ENCODE measurements around the gene TLCD1. TPM values are rescaled to one million over a fixed set of nuclear protein-coding genes. Genes with fewer than 3 reads are reported as not detected.

TLCD1 gene
- polyA plus RNA-seq, 1 of the 3 experiments (the other 2 are of a cell fraction): 18.3 TPM

GRCh38 chr17:28686296-28686695, 39.7 kb downstream of the TLCD1 start:
- TF ChIP-seq USF1 (IDR thresholded peaks at IDR 0.05; ENCODE audit: borderline replicate concordance, low read depth) (no peak), PBX3 (IDR thresholded peaks at IDR 0.05) (no peak), MEF2A (IDR thresholded peaks at IDR 0.05; ENCODE audit: borderline replicate concordance, low read depth) (no peak), POLR2AphosphoS5 (IDR thresholded peaks at IDR 0.05; ENCODE audit: low read depth, low read length) (no peak)
- Histone ChIP-seq H3K4me2 (no peak overlapping the region), H3K9ac (no peak overlapping the region), H3K9me2 (no peaks in the 10 kb centered on the region), H3K27me3 (ENCODE audit: insufficient read depth) (no peaks in the 10 kb centered on the region), H3K4me1 (ENCODE audit: control insufficient read depth in 1 of 2, insufficient read depth in 2 of 2, low read depth in 1 of 2, low read length in 1 of 2) (no peaks in the 10 kb centered on the region), H3K79me2 (ENCODE audit: insufficient read depth) (no peaks in the 10 kb centered on the region), H3K36me3 (replicated peaks in 1 of 2; ENCODE audit: control insufficient read depth in 1 of 2, insufficient read depth in 2 of 2, low read length in 1 of 2) (peaks cover 86 to 94% of the 10 kb centered on the region in 2 experiments), H4K20me1 (ENCODE audit: insufficient read depth) (no peaks in the 10 kb centered on the region), H3K9me3 (no peaks in the 10 kb centered on the region), H3K4me3 (ENCODE audit: low read depth in 2 of 2, low read length in 1 of 2) (no peak overlapping the region), H3K27ac (ENCODE audit: low read depth in 2 of 2, low read length in 1 of 2) (no peak overlapping the region), H2AFZ (ENCODE audit: low read depth) (no peak overlapping the region), H3F3A (replicated peaks; ENCODE audit: insufficient read depth) (peaks cover 5% of the 10 kb centered on the region)
- WGBS (ENCODE audit: low lambda C conversion rate): 100% methylated on average over 4 of the region's 4 CpGs
- ChIA-PET POLR2A (no interaction called here), CTCF (interaction anchor here (1.0 kb wide), 2 partner anchors 18 to 39 kb away, joined by 3 read pairs; no protein-coding TSS in a partner anchor)
- no peak for DNase-seq

GRCh38 chr17:28685366-28685765, 40.7 kb downstream of the TLCD1 start:
- Histone ChIP-seq H3K9ac (no peak overlapping the region), H3K36me3 (replicated peaks in 1 of 2; ENCODE audit: control insufficient read depth in 1 of 2, insufficient read depth in 2 of 2, low read length in 1 of 2) (peaks cover 85 to 90% of the 10 kb centered on the region in 2 experiments), H3K79me2 (ENCODE audit: insufficient read depth) (no peaks in the 10 kb centered on the region), H2AFZ (ENCODE audit: low read depth) (no peak overlapping the region), H3K27ac (ENCODE audit: low read depth in 2 of 2, low read length in 1 of 2) (no peak overlapping the region), H3K27me3 (ENCODE audit: insufficient read depth) (no peaks in the 10 kb centered on the region), H3K9me3 (no peaks in the 10 kb centered on the region), H3F3A (replicated peaks; ENCODE audit: insufficient read depth) (peaks cover 5% of the 10 kb centered on the region), H3K4me2 (no peak overlapping the region), H3K9me2 (no peaks in the 10 kb centered on the region), H4K20me1 (ENCODE audit: insufficient read depth) (no peaks in the 10 kb centered on the region), H3K4me3 (ENCODE audit: low read depth in 2 of 2, low read length in 1 of 2) (no peak overlapping the region), H3K4me1 (ENCODE audit: control insufficient read depth in 1 of 2, insufficient read depth in 2 of 2, low read depth in 1 of 2, low read length in 1 of 2) (no peaks in the 10 kb centered on the region)
- 96% methylated on average over 5 of the region's 5 CpGs for WGBS (ENCODE audit: low lambda C conversion rate)
- no peak for DNase-seq
- no peak for TF ChIP-seq YY1 (IDR thresholded peaks at IDR 0.05; ENCODE audit: low read depth)
- CTCF ChIA-PET: interaction anchor here (1.0 kb wide), 1 partner anchor 38 kb away, joined by 3 read pairs; no protein-coding TSS in a partner anchor
- POLR2A ChIA-PET: no interaction called here

GRCh38 chr17:28684963-28685362, 41.1 kb downstream of the TLCD1 start:
- no peak for TF ChIP-seq CHD2 (IDR thresholded peaks at IDR 0.05; ENCODE audit: low read length, partially characterized antibody)
- TF ChIP-seq MAX (IDR thresholded peaks at IDR 0.05; ENCODE audit: low read depth): no peak
- TF ChIP-seq NFIC (IDR thresholded peaks at IDR 0.05; ENCODE audit: borderline replicate concordance): peak; percentile 29; the same call in 1 of the 2 replicates
- no peak for TF ChIP-seq GATA2 (CRISPR knock-in tag; IDR thresholded peaks at IDR 0.05)
- TF ChIP-seq RAD21 (IDR thresholded peaks at IDR 0.05; ENCODE audit: low read length): peak; percentile 57
- no peak for TF ChIP-seq YY1 (IDR thresholded peaks at IDR 0.05; ENCODE audit: low read depth)
- no peak for TF ChIP-seq POLR2AphosphoS5 (IDR thresholded peaks at IDR 0.05; ENCODE audit: low read depth, low read length)
- no peak for TF ChIP-seq TCF12 (IDR thresholded peaks at IDR 0.05)
- TF ChIP-seq JUND (IDR thresholded peaks at IDR 0.05): no peak
- Histone ChIP-seq H3K9me3 (no peaks in the 10 kb centered on the region), H3K4me2 (no peak overlapping the region), H3K36me3 (replicated peaks in 1 of 2; ENCODE audit: control insufficient read depth in 1 of 2, insufficient read depth in 2 of 2, low read length in 1 of 2) (peaks cover 84 to 86% of the 10 kb centered on the region in 2 experiments), H4K20me1 (ENCODE audit: insufficient read depth) (no peaks in the 10 kb centered on the region), H3K27me3 (ENCODE audit: insufficient read depth) (no peaks in the 10 kb centered on the region), H3K9ac (no peak overlapping the region), H3K9me2 (no peaks in the 10 kb centered on the region), H3K4me1 (ENCODE audit: control insufficient read depth in 1 of 2, insufficient read depth in 2 of 2, low read depth in 1 of 2, low read length in 1 of 2) (no peaks in the 10 kb centered on the region), H2AFZ (ENCODE audit: low read depth) (no peak overlapping the region), H3K79me2 (ENCODE audit: insufficient read depth) (no peaks in the 10 kb centered on the region), H3F3A (replicated peaks; ENCODE audit: insufficient read depth) (peaks cover 5% of the 10 kb centered on the region), H3K27ac (ENCODE audit: low read depth in 2 of 2, low read length in 1 of 2) (no peak overlapping the region), H3K4me3 (ENCODE audit: low read depth in 2 of 2, low read length in 1 of 2) (no peak overlapping the region)
- ChIA-PET POLR2A (no interaction called here), CTCF (interaction anchor here (2.0 kb wide), 1 partner anchor 42 kb away, joined by 7 read pairs; no protein-coding TSS in a partner anchor)
- 47% methylated on average over 3 of the region's 3 CpGs for WGBS (ENCODE audit: low lambda C conversion rate)
- peak; percentile 47 for DNase-seq

Measured in SK-N-SH (cell line).